GM12878 (cell line): Measurements from ENCODE around the gene RADIL. TPM values are rescaled to one million over a fixed set of nuclear protein-coding genes. Genes with fewer than 3 reads are reported as not detected.
"Not testable (repeated sequence)": the region's sequence is repeated elsewhere in the genome, so short reads cannot be mapped to it uniquely, and the experiment has no call there.

ENCODE experiments used
- ATAC-seq: fragments of 200-7000 bp; cut with Tn5 transposase; 3 replicates; pipeline ENCODE4 v1.9.1; 2020; ENCODE audit warnings: mild to moderate bottlenecking, moderate library complexity
- BruUV-seq: library from RNA; stranded (reverse); fragments of 400-500 nt; replicated peaks from 2 replicates; lab custom pipeline; 2021; lab: Mats Ljungman, UMichigan
- CTCF ChIA-PET: fragments of 300-600 bp; sonication (Branson Sonifier 250); formaldehyde crosslinking; extraction: SDS; loops from one replicate; lab custom pipeline; 2021; ENCODE audit warnings: inconsistent platforms; lab: Yijun Ruan, JAX
- POLR2A ChIA-PET: fragments of 350-600 bp; formaldehyde crosslinking; extraction: SDS; loops from one replicate; lab custom pipeline; 2021; ENCODE audit warnings: inconsistent platforms; lab: Charles Lee
- RAD21 ChIA-PET: fragments of 300-600 bp; sonication (Branson Sonifier 250); formaldehyde crosslinking; loops from one replicate; lab custom pipeline; 2023; ENCODE audit warnings: antibody characterized with exemption; ENCODE audit not compliant: unreplicated experiment; lab: Charles Lee
- SMC1A ChIA-PET: fragments of 300-600 bp; sonication (Branson Sonifier 250); formaldehyde crosslinking; loops from one replicate; lab custom pipeline; 2023; ENCODE audit not compliant: unreplicated experiment, uncharacterized antibody; lab: Charles Lee
- DNase-seq: peaks from one replicate; pipeline ENCODE4 v3.0.0-alpha.2; 2011; ENCODE audit warnings: low read depth, low spot score
- FAIRE-seq: peaks from 3 replicates; lab custom pipeline; 2011; peaks lifted over from hg19 to GRCh38; lab: Jason Lieb, UNC
- H2AFZ ChIP-seq: 2 replicates; pipeline ENCODE4 v1.6.0; 2011; ENCODE audit warnings: low read depth, low read length, control low read depth; ENCODE audit not compliant: control insufficient read depth
- H3K27ac ChIP-seq: 2 replicates; pipeline ENCODE4 v1.5.1; 2011; ENCODE audit warnings: control low read depth; ENCODE audit not compliant: control insufficient read depth, insufficient read depth
- H3K27me3 ChIP-seq, 2 experiments: replicated peaks in 1 of 2; 2 replicates each; pipeline versions ENCODE4 v1.6.0 to v1.6.1; 2011; ENCODE audit warnings: low read length in 1 of 2; ENCODE audit not compliant: control insufficient read depth in 2 of 2, insufficient read depth in 2 of 2
- H3K36me3 ChIP-seq, 2 experiments: 2 replicates each; pipeline ENCODE4 v1.5.1; 2011; ENCODE audit warnings: low read length in 1 of 2; ENCODE audit not compliant: control insufficient read depth in 2 of 2, insufficient read depth in 2 of 2
- H3K4me1 ChIP-seq: 2 replicates; pipeline ENCODE4 v1.6.1; 2011; ENCODE audit warnings: mild to moderate bottlenecking, low read length, moderate library complexity, mixed read lengths; ENCODE audit not compliant: control insufficient read depth, insufficient read depth
- H3K4me2 ChIP-seq: 2 replicates; pipeline ENCODE4 v1.6.0; 2011; ENCODE audit warnings: control low read depth; ENCODE audit not compliant: control insufficient read depth, insufficient read depth
- H3K4me3 ChIP-seq: fragments of 200-600 bp; sonication (generic); 2 replicates; pipeline ENCODE4 v1.5.1; 2016
- H3K79me2 ChIP-seq: 2 replicates; pipeline ENCODE4 v1.6.0; 2011; ENCODE audit warnings: low read length; ENCODE audit not compliant: control insufficient read depth, insufficient read depth
- H3K9ac ChIP-seq: 2 replicates; pipeline ENCODE4 v1.8.0; 2011; ENCODE audit warnings: low read length, control low read depth, mixed read lengths; ENCODE audit not compliant: control insufficient read depth, insufficient read depth
- H3K9me3 ChIP-seq: replicated peaks from 3 replicates; pipeline ENCODE4 v1.5.1; 2011; ENCODE audit warnings: mild to moderate bottlenecking, low read length; ENCODE audit not compliant: control insufficient read depth, insufficient read depth
- H4K20me1 ChIP-seq: 2 replicates; pipeline ENCODE4 v1.6.0; 2011; ENCODE audit not compliant: control insufficient read depth, insufficient read depth
- CHD1 ChIP-seq: IDR thresholded peaks from 2 replicates; pipeline ENCODE4 v1.6.1; 2012; ENCODE audit warnings: low read depth, low read length, improper control_type of control experiment
- ELK1 ChIP-seq: IDR thresholded peaks from 2 replicates; pipeline ENCODE4 v1.6.1; 2012; ENCODE audit warnings: low read depth, low read length, improper control_type of control experiment
- KDM1A ChIP-seq: fragments of 200-600 bp; sonication (generic); IDR thresholded peaks from 2 replicates; pipeline ENCODE4 v1.6.1; 2016; ENCODE audit warnings: borderline replicate concordance
- SMAD1 ChIP-seq: fragments of 450-650 bp; IDR thresholded peaks from 2 replicates; pipeline ENCODE4 v1.6.1; 2018; ENCODE audit warnings: mild to moderate bottlenecking, low read depth; ENCODE audit not compliant: partially characterized antibody
- WGBS: methylation state at CpG from one replicate; pipeline ENCODE4 v1.1.6; 2016; ENCODE audit warnings: low lambda C conversion rate; ENCODE audit not compliant: insufficient replicate concordance, insufficient coverage; ENCODE audit errors: missing lambda C conversion rate; 5-methylcytosine and 5-hydroxymethylcytosine counted together
- in situ Hi-C: fragments of 300-500 bp; cut with MboI; formaldehyde crosslinking; loops from 9 replicates; pipeline ENCODE4 v1.14.3; 2018; ENCODE audit warnings: mixed read lengths
- intact Hi-C: fragments of 100-400 bp; cut with micrococcal nuclease; formaldehyde crosslinking; loops from one replicate; pipeline ENCODE4 v1.14.2; 2022; ENCODE audit not compliant: unreplicated experiment
- polyA plus RNA-seq, 11 experiments: library from polyadenylated mRNA; depleted of rRNA in 4 of 11; unstranded in 6 of 11; stranded (reverse) in 5 of 11; fragments of >200 nt; fragmentation: Nextera tagmentation in 4 of 11; fragmentation: Illumina TruSeq in 1 of 11; extraction: Ambion mirVana in 4 of 11; extraction: Trizol in 1 of 11; gene quantifications; 1 replicate in 1 of 11; 2 replicates in 10 of 11; pipeline versions ENCODE4 v1.2.1 to v1.2.3, GENCODE V29; 2011 to 2016; ENCODE audit warnings: inconsistent platforms in 2 of 11, missing spikeins in 2 of 11, low read depth in 1 of 11
- total RNA-seq, 4 experiments: library from RNA; depleted of rRNA in 3 of 4; stranded (reverse); fragments of >200 nt in 3 of 4; fragmentation: Illumina TruSeq in 1 of 4; extraction: Trizol in 1 of 4; gene quantifications; 2 replicates each; pipeline versions ENCODE4 v1.2.1 to v1.2.3, GENCODE V29; 2013 to 2021

Gene RADIL
- total and polyA plus RNA-seq, 10 of the 15 experiments (the other 5 are each of a cell fraction or from before 2014, with no cell fraction given), result 0.05 to 0.06 TPM; not detected in 8

DNA sequence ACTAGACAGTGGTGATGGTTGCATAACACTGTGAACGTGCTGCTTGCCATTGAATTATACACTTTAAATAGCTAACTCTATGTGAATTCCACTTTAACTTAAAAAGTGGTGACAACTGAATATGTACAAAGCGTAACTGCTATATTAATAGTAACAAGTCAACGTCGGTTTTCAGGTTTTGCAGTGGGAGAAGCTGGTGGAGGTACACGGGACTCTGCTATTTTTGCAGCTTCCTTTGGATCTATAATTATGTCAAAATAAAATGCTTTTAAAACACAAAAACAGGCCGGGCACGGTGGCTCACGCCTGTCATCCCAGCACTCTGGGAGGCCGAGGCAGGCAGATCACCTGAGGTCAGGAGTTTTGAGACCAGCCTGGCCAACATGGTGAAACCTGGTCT is 87.1 kb downstream of the RADIL start:
- Histone ChIP-seq H2AFZ (no peak overlapping the region), H4K20me1 (no peaks in the 10 kb centered on the region), H3K9ac (no peak overlapping the region), H3K4me3 (no peak overlapping the region), H3K27me3 (no peaks in the 10 kb centered on the region), H3K36me3 (peaks cover 0 to 4% of the 10 kb centered on the region in 2 experiments; a peak in 2 of 4 replicates), H3K27ac (no peak overlapping the region), H3K79me2 (no peaks in the 10 kb centered on the region), H3K4me1 (no peaks in the 10 kb centered on the region), H3K9me3 (no peaks in the 10 kb centered on the region; the same call in 2 of the 3 replicates), H3K4me2 (no peak overlapping the region)
- intact Hi-C loops, result loop anchor here (10.0 kb wide), 1 partner anchor 178 kb away; no protein-coding TSS in a partner anchor
- ChIA-PET POLR2A (interaction anchor here (0.6 kb wide), 1 partner anchor 510 kb away, joined by 5 read pairs; no protein-coding TSS in a partner anchor), CTCF (interaction anchor here (0.6 to 5.2 kb wide), 5 partner anchors 18 to 380 kb away, joined by 3 to 30 read pairs (median 4); no protein-coding TSS in a partner anchor), SMC1A (no interaction called here), RAD21 (no interaction called here)
- no TSS peak for BruUV-seq
- 73% methylated on average over 9 of the region's 9 CpGs for WGBS
- FAIRE-seq (no peak), ATAC-seq (no peak), DNase-seq (no peak)
- no peak for TF ChIP-seq ELK1
- TF ChIP-seq SMAD1, result no peak
- in situ Hi-C loops, result loop anchor here (5.0 kb wide), 1 partner anchor 286 kb away; no protein-coding TSS in a partner anchor

DNA sequence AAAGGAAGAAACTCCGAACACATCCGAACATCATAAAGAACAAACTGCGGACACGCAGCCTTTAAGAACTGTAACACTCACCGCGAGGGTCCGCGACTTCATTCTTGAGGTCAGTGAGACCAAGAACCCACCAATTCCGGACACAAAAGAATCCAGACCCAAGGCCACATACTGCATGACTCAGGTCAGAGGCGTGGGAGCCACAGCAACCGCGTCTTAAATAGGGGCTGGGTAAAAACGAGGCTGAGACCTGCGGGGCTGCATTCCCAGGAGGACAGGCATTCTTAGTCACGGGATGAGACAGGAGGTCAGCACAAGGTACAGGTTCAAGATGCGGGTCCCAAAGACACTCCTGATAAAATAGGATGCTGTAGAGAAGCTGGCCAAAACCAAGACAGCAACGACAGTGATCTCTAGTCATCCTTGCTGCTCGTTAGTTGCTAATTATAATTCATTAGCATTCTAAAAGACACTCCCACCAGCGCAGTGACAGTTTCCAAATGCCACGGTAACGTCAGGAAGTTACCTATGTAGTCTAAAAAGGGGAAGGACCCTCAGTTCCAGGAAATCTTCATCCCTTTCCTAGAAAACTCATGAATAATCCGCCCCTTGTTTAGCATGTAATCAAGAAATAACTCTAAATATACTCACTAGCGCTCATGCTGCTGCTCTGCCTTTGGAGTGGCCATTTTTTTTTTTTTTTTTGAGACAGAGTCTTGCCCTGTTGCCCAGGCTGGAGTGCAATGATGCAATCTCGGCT is 88.7 kb downstream of the RADIL start:
- no peak overlapping the region for H3K9ac ChIP-seq
- H3K4me1 ChIP-seq, result no peaks in the 10 kb centered on the region
- WGBS, result 70% methylated on average over 24 of the region's 24 CpGs
- H3K36me3 ChIP-seq, result peaks cover 0 to 13% of the 10 kb centered on the region in 2 experiments; a peak in 2 of 4 replicates
- H4K20me1 ChIP-seq, result no peaks in the 10 kb centered on the region
- H3K4me3 ChIP-seq, result no peak overlapping the region
- intact Hi-C loops (loop anchor here (10.0 kb wide), 1 partner anchor 180 kb away; no protein-coding TSS in a partner anchor), in situ Hi-C loops (loop anchor here (5.0 kb wide), 1 partner anchor 288 kb away; no protein-coding TSS in a partner anchor)
- FAIRE-seq (no peak), ATAC-seq (no peak), DNase-seq (no peak)
- POLR2A ChIA-PET, result interaction anchor here (0.6 kb wide), 1 partner anchor 89 kb away, joined by 4 read pairs; no protein-coding TSS in a partner anchor
- RAD21 ChIA-PET, result no interaction called here
- TF ChIP-seq KDM1A, result no peak
- TF ChIP-seq CHD1, result no peak
- no peak overlapping the region for H2AFZ ChIP-seq
- SMC1A ChIA-PET, result interaction anchor here (1.2 kb wide), 1 partner anchor 61 kb away, joined by 3 read pairs; no protein-coding TSS in a partner anchor
- H3K27me3 ChIP-seq, result no peaks in the 10 kb centered on the region
- no peaks in the 10 kb centered on the region; the same call in 2 of the 3 replicates for H3K9me3 ChIP-seq
- H3K4me2 ChIP-seq, result no peak overlapping the region
- no peak overlapping the region for H3K27ac ChIP-seq
- no peaks in the 10 kb centered on the region for H3K79me2 ChIP-seq
- CTCF ChIA-PET, result interaction anchor here (0.6 to 2.8 kb wide), 2 partner anchors 102 to 291 kb away, joined by 3 to 12 read pairs; no protein-coding TSS in a partner anchor
- no TSS peak for BruUV-seq

- peaks cover 0 to 13% of the 10 kb centered on the region in 2 experiments; a peak in 2 of 4 replicates for H3K36me3 ChIP-seq
- FAIRE-seq, H3K27me3 ChIP-seq, H3K27ac ChIP-seq, H3K4me3 ChIP-seq, H3K9me3 ChIP-seq, H2AFZ ChIP-seq, in situ Hi-C loops, H3K4me2 ChIP-seq, H3K4me1 ChIP-seq, H3K9ac ChIP-seq, ATAC-seq, H3K79me2 ChIP-seq, BruUV-seq, RAD21 ChIA-PET, H4K20me1 ChIP-seq, DNase-seq: not testable (repeated sequence)
- intact Hi-C loops, result loop anchor here (10.0 kb wide), 1 partner anchor 181 kb away; no protein-coding TSS in a partner anchor
- 88% methylated on average over 12 of the region's 14 CpGs for WGBS
- ChIA-PET SMC1A (interaction anchor here (1.2 kb wide), 1 partner anchor 61 kb away, joined by 3 read pairs; no protein-coding TSS in a partner anchor), CTCF (interaction anchor here (2.8 kb wide), 1 partner anchor 291 kb away, joined by 12 read pairs; no protein-coding TSS in a partner anchor), POLR2A (interaction anchor here (0.6 kb wide), 1 partner anchor 88 kb away, joined by 4 read pairs; no protein-coding TSS in a partner anchor)
Measured at GRCh38 chr7:4794171-4794570, 89.3 kb downstream of the RADIL start.
